GM13977 (cell line): ENCODE results near the gene KCNAB1.

ENCODE experiments used
- DNase-seq: peaks from one replicate; pipeline ENCODE4 v3.0.0; 2012; ENCODE audit warnings: low spot score
- CTCF ChIP-seq: IDR thresholded peaks from 2 replicates; pipeline ENCODE4 v1.5.1; 2012; ENCODE audit warnings: mild to moderate bottlenecking, control low read depth; ENCODE audit not compliant: insufficient read depth; ENCODE audit errors: extremely low read depth, missing control alignments
- in situ Hi-C: fragments of 300-500 bp; cut with MboI; formaldehyde crosslinking; loops from one replicate; pipeline ENCODE4 v1.12.0; 2022; ENCODE audit warnings: low sequenced_read_pairs, low pct_unique_long_range_greater_than_20kb, mixed read lengths, inconsistent platforms; ENCODE audit not compliant: unreplicated experiment

KCNAB1 gene

DNA sequence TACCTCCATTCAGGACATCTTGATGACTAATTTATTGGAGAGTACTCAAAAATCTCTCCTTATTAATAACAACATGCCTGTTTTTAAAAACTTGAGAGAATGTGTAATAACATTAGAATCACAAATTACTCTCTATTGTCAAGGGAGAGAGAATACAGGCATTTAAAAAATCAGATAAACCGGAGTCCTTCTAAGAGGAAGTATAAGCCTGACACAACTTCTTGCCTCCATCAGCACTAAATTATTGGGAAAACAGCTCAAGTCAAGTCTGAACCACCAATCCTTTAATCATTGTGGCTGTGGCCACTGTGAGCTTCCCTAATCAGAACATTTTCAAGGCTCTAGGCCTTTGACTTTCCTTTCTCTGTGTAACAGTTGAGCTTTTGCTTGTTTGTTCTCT, 396.6 kb downstream of the KCNAB1 start:
- DNase-seq = no peak
- in situ Hi-C loops = no loop called here
- no peak for TF ChIP-seq CTCF

DNA sequence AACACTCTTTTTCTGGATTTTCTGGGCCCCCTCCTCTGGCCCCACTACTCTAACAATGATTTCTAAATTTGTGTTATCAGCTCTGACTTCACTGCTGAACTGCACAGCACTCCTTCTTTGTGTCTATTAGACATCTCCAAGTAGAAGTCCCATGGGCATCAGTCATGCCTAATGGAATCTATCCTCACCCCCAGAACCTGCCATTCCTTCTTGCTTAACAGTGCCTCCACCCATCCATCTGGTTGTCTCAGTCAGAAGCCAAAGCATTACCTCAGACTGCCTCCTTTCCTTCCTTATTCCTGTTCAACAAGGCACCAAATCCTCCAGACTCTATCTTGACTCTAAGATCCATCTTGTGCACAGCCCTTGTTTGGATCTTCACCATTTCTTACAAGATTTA, 398.3 kb downstream of the KCNAB1 start:
- no peak for TF ChIP-seq CTCF
- in situ Hi-C loops = no loop called here

GRCh38 chr3:156519758-156520162, 399.4 kb downstream of the KCNAB1 start:
- TF ChIP-seq CTCF = no peak
- no peak for DNase-seq
- in situ Hi-C loops = no loop called here

More for the DNA sequence above, 398.3 kb downstream of the KCNAB1 start:
- no peak for DNase-seq

- DNase-seq = no peak
- in situ Hi-C loops = no loop called here
Observed at GRCh38 chr3:156522673-156523072, 402.3 kb downstream of the KCNAB1 start.

DNA sequence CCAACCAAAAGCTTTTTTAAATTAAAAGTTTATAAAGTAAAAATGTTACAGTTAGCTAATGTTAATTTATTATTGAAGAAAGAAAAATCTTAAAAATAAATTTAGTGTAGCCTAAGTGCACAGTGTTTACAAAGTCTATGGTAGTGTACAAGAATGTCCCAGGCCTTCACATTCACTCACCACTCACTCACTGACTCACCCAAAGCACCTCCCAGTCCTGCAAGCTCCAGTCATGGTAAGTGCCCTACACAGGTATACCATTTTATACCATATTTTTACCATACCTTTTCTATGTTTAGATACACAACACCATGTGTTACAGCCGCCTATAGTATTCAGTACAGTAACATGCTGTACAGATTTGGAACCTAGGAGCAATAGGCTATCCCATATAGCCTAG, 405.4 kb downstream of the KCNAB1 start:
- TF ChIP-seq CTCF = no peak
- DNase-seq = no peak
- in situ Hi-C loops = loop anchor here (25.0 kb wide), 2 partner anchors 364 to 561 kb away; no protein-coding TSS in a partner anchor

More at GRCh38 chr3:156522673-156523072, 402.3 kb downstream of the KCNAB1 start:
- no peak for TF ChIP-seq CTCF

- TF ChIP-seq CTCF = no peak
- in situ Hi-C loops = loop anchor here (25.0 kb wide), 2 partner anchors 365 to 560 kb away; no protein-coding TSS in a partner anchor
- no peak for DNase-seq
Observed at GRCh38 chr3:156527060-156527459, 406.7 kb downstream of the KCNAB1 start.

GRCh38 chr3:156530980-156531379, 410.6 kb downstream of the KCNAB1 start:
- no peak for DNase-seq
- in situ Hi-C loops = loop anchor here (25.0 kb wide), 2 partner anchors 369 to 556 kb away; no protein-coding TSS in a partner anchor
- TF ChIP-seq CTCF = no peak
